Measurements from ENCODE around the gene POPDC3.

GRCh38 chr6:105135056-105135455 is 44.8 kb downstream of the POPDC3 start:
- TF ChIP-seq, protein P1, sequence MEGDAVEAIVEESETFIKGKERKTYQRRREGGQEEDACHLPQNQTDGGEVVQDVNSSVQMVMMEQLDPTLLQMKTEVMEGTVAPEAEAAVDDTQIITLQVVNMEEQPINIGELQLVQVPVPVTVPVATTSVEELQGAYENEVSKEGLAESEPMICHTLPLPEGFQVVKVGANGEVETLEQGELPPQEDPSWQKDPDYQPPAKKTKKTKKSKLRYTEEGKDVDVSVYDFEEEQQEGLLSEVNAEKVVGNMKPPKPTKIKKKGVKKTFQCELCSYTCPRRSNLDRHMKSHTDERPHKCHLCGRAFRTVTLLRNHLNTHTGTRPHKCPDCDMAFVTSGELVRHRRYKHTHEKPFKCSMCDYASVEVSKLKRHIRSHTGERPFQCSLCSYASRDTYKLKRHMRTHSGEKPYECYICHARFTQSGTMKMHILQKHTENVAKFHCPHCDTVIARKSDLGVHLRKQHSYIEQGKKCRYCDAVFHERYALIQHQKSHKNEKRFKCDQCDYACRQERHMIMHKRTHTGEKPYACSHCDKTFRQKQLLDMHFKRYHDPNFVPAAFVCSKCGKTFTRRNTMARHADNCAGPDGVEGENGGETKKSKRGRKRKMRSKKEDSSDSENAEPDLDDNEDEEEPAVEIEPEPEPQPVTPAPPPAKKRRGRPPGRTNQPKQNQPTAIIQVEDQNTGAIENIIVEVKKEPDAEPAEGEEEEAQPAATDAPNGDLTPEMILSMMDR (IDR thresholded peaks at IDR 0.05), result no peak
- TF ChIP-seq EP300 (IDR thresholded peaks at IDR 0.05), result no peak
- no peak for TF ChIP-seq POLR2A (IDR thresholded peaks at IDR 0.05)
